GM12891 (cell line): ENCODE results near the gene ERVV-1.

Experiments
- PAX5 ChIP-seq: IDR thresholded peaks from 2 replicates; pipeline ENCODE4 v1.6.1; 2011; ENCODE audit warnings: low read length, moderate library complexity, mild to moderate bottlenecking; ENCODE audit not compliant: insufficient read depth, severe bottlenecking
- POLR2A ChIP-seq: IDR thresholded peaks from 2 replicates; pipeline ENCODE4 v1.6.1; 2011; ENCODE audit warnings: low read depth, low read length, control low read depth
- POLR2AphosphoS5 ChIP-seq: IDR thresholded peaks from 2 replicates; pipeline ENCODE4 v1.6.1; 2011; ENCODE audit warnings: low read depth, low read length, control low read depth
- POU2F2 ChIP-seq: IDR thresholded peaks from 2 replicates; pipeline ENCODE4 v1.6.1; 2011; ENCODE audit warnings: low read depth, mild to moderate bottlenecking, control low read depth, low read length, moderate library complexity
- SPI1 ChIP-seq: IDR thresholded peaks from 2 replicates; pipeline ENCODE4 v1.6.1; 2011; ENCODE audit warnings: low read depth, low read length, control low read depth
- TAF1 ChIP-seq: IDR thresholded peaks from 2 replicates; pipeline ENCODE4 v1.6.1; 2011; ENCODE audit warnings: low read depth, low read length, control low read depth

DNA sequence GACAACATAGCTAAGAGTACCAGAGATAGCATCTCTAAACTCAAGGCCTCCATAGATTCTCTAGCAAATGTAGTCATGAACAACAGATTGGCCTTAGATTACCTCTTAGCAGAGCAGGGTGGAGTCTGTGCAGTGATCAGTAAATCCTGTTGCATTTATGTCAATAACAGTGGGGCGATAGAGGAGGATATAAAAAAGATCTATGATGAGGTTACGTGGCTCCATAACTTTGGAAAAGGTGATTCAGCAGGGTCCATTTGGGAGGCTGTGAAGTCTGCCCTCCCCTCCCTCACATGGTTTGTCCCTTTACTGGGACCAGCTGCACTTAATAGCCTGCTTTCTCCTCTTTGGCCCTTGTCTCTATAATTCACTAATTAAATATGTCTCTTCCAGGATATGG is 1.4 kb downstream of the ERVV-1 start:
- no peak for TF ChIP-seq POLR2A
- no peak for TF ChIP-seq TAF1
- no peak for TF ChIP-seq SPI1
- no peak for TF ChIP-seq POLR2AphosphoS5
- no peak for TF ChIP-seq PAX5
- no peak for TF ChIP-seq POU2F2
